Chondrocyte (in vitro differentiated cells): ENCODE measurements around the gene NSG2. TPM values are rescaled to one million over a fixed set of nuclear protein-coding genes. Genes with fewer than 3 reads are reported as not detected.

ENCODE experiments used
- DNase-seq: peaks from one replicate; pipeline ENCODE4 v3.0.0; 2021; ENCODE audit warnings: mixed read lengths, low spot score
- H3K27ac Mint-ChIP-seq: one replicate; pipeline ENCODE4 v1.8.0; 2021; ENCODE audit warnings: mild to moderate bottlenecking, moderate library complexity, mixed read lengths; ENCODE audit not compliant: unreplicated experiment
- H3K27me3 Mint-ChIP-seq: 2 replicates; pipeline ENCODE4 v1.8.0; 2021; ENCODE audit warnings: low read depth, mixed read lengths
- H3K36me3 Mint-ChIP-seq: 2 replicates; pipeline ENCODE4 v1.8.0; 2021; ENCODE audit warnings: low read depth, mixed read lengths
- H3K4me1 Mint-ChIP-seq: 2 replicates; pipeline ENCODE4 v1.8.0; 2021; ENCODE audit warnings: low read depth, mild to moderate bottlenecking, mixed read lengths
- H3K4me3 Mint-ChIP-seq: one replicate; pipeline ENCODE4 v1.8.0; 2021; ENCODE audit warnings: mild to moderate bottlenecking, moderate library complexity, mixed read lengths; ENCODE audit not compliant: unreplicated experiment
- H3K9me3 Mint-ChIP-seq: 2 replicates; pipeline ENCODE4 v1.8.0; 2021; ENCODE audit warnings: low read depth, mixed read lengths
- CTCF ChIP-seq: fragments of 200-600 bp; sonication (generic); IDR thresholded peaks from 2 replicates; pipeline ENCODE4 v1.5.0; 2021; ENCODE audit warnings: antibody characterized with exemption, mild to moderate bottlenecking, moderate library complexity
- total RNA-seq: library from RNA; stranded (reverse); gene quantifications from 3 replicates; pipeline ENCODE4 v1.2.1, GENCODE V29; 2021

The NSG2 gene
- total RNA-seq, 1 donor from 2014 or later: not detected

GRCh38 chr5:174093123-174093522 lies 47.6 kb downstream of the NSG2 start:
- H3K27me3 Mint-ChIP-seq: peaks cover 22% of the 10 kb centered on the region
- no peak for TF ChIP-seq CTCF
- H3K36me3 Mint-ChIP-seq: peaks cover 2% of the 10 kb centered on the region
- DNase-seq: no peak
- peaks cover 3% of the 10 kb centered on the region for H3K9me3 Mint-ChIP-seq
- no peak overlapping the region for H3K4me3 Mint-ChIP-seq
- no peak overlapping the region for H3K27ac Mint-ChIP-seq
- no peaks in the 10 kb centered on the region for H3K4me1 Mint-ChIP-seq

GRCh38 chr5:174094857-174095606 lies 49.5 kb downstream of the NSG2 start:
- Mint-ChIP-seq H3K27ac (no peak overlapping the region), H3K4me3 (no peak overlapping the region), H3K36me3 (peaks cover 2% of the 10 kb centered on the region), H3K9me3 (peaks cover 3% of the 10 kb centered on the region), H3K27me3 (peaks cover 14% of the 10 kb centered on the region), H3K4me1 (no peaks in the 10 kb centered on the region)
- no peak for TF ChIP-seq CTCF
- no peak for DNase-seq

GRCh38 chr5:174096619-174097018 lies 51.1 kb downstream of the NSG2 start:
- H3K9me3 Mint-ChIP-seq: peaks cover 3% of the 10 kb centered on the region
- DNase-seq: no peak
- no peak for TF ChIP-seq CTCF
- no peak overlapping the region for H3K27ac Mint-ChIP-seq
- no peaks in the 10 kb centered on the region for H3K4me1 Mint-ChIP-seq
- no peak overlapping the region for H3K4me3 Mint-ChIP-seq
- H3K36me3 Mint-ChIP-seq: peaks cover 2% of the 10 kb centered on the region
- peaks cover 10% of the 10 kb centered on the region for H3K27me3 Mint-ChIP-seq

GRCh38 chr5:174097486-174098185 lies 52.1 kb downstream of the NSG2 start:
- Mint-ChIP-seq H3K4me1 (no peaks in the 10 kb centered on the region), H3K27ac (no peak overlapping the region), H3K36me3 (peaks cover under 1% of the 10 kb centered on the region), H3K27me3 (peaks cover 10% of the 10 kb centered on the region), H3K4me3 (no peak overlapping the region), H3K9me3 (peaks cover 1% of the 10 kb centered on the region)
- DNase-seq: no peak
- no peak for TF ChIP-seq CTCF

- peaks cover 9% of the 10 kb centered on the region for H3K27me3 Mint-ChIP-seq
- H3K4me3 Mint-ChIP-seq: no peak overlapping the region
- H3K27ac Mint-ChIP-seq: no peak overlapping the region
- H3K36me3 Mint-ChIP-seq: no peaks in the 10 kb centered on the region
- no peaks in the 10 kb centered on the region for H3K4me1 Mint-ChIP-seq
- no peak for TF ChIP-seq CTCF
- no peaks in the 10 kb centered on the region for H3K9me3 Mint-ChIP-seq
- DNase-seq: no peak
These were observed 53.2 kb downstream of the NSG2 start for GRCh38 chr5:174098694-174099093.
